Activated CD4-positive, alpha-beta T cell treated with anti-CD3 and anti-CD28 coated beads, Interleukin-2, amount 10 ng/mL, durations not matched to agents 24 days and 14 days (primary cell): ENCODE results near the gene SOX9. TPM values are rescaled to one million over a fixed set of nuclear protein-coding genes. Genes with fewer than 3 reads are reported as not detected.

ENCODE experiments used
- DNase-seq: peaks from one replicate; pipeline ENCODE4 v3.0.0; 2022
- H3K27ac Mint-ChIP-seq: one replicate; pipeline ENCODE4 v1.8.0; 2022; ENCODE audit warnings: mild to moderate bottlenecking, mixed read lengths
- H3K27me3 Mint-ChIP-seq: one replicate; pipeline ENCODE4 v1.8.0; 2022; ENCODE audit warnings: mixed read lengths
- H3K36me3 Mint-ChIP-seq: one replicate; pipeline ENCODE4 v1.8.0; 2022; ENCODE audit warnings: low read depth, mild to moderate bottlenecking, mixed read lengths
- H3K4me1 Mint-ChIP-seq: one replicate; pipeline ENCODE4 v1.8.0; 2021; ENCODE audit warnings: mixed read lengths
- H3K4me3 Mint-ChIP-seq: one replicate; pipeline ENCODE4 v1.8.0; 2022; ENCODE audit warnings: mild to moderate bottlenecking, moderate library complexity, mixed read lengths
- H3K9me3 Mint-ChIP-seq: one replicate; pipeline ENCODE4 v1.8.0; 2021; ENCODE audit warnings: mixed read lengths
- intact Hi-C: fragments of 100-400 bp; cut with micrococcal nuclease; formaldehyde crosslinking; loops from one replicate; pipeline ENCODE4 v1.15.1; 2023
- total RNA-seq: library from RNA; stranded (reverse); gene quantifications from 2 replicates; pipeline ENCODE4 v1.2.3, GENCODE V29; 2022

Gene SOX9
- total RNA-seq, 1 donor from 2014 or later, result not detected

GRCh38 chr17:72171703-72172667 lies 51.2 kb downstream of the SOX9 start:
- DNase-seq, result no peak
- H3K4me3 Mint-ChIP-seq, result no peak overlapping the region
- H3K27ac Mint-ChIP-seq, result no peak overlapping the region
- intact Hi-C loops, result no loop called here
- H3K36me3 Mint-ChIP-seq, result no peaks in the 10 kb centered on the region
- H3K4me1 Mint-ChIP-seq, result no peaks in the 10 kb centered on the region
- H3K9me3 Mint-ChIP-seq, result no peaks in the 10 kb centered on the region
- no peaks in the 10 kb centered on the region for H3K27me3 Mint-ChIP-seq

GRCh38 chr17:72173499-72174116 lies 52.8 kb downstream of the SOX9 start:
- H3K4me1 Mint-ChIP-seq, result no peaks in the 10 kb centered on the region
- H3K36me3 Mint-ChIP-seq, result no peaks in the 10 kb centered on the region
- no peaks in the 10 kb centered on the region for H3K27me3 Mint-ChIP-seq
- intact Hi-C loops, result no loop called here
- DNase-seq, result no peak
- no peaks in the 10 kb centered on the region for H3K9me3 Mint-ChIP-seq
- H3K27ac Mint-ChIP-seq, result no peak overlapping the region
- H3K4me3 Mint-ChIP-seq, result no peak overlapping the region

- no peak for DNase-seq
- no peaks in the 10 kb centered on the region for H3K36me3 Mint-ChIP-seq
- H3K4me3 Mint-ChIP-seq, result no peak overlapping the region
- H3K27ac Mint-ChIP-seq, result no peak overlapping the region
- intact Hi-C loops, result no loop called here
- H3K9me3 Mint-ChIP-seq, result no peaks in the 10 kb centered on the region
- no peaks in the 10 kb centered on the region for H3K27me3 Mint-ChIP-seq
- H3K4me1 Mint-ChIP-seq, result no peaks in the 10 kb centered on the region
These were observed 54.4 kb downstream of the SOX9 start for GRCh38 chr17:72175263-72175662.
